ENCODE results near the gene UBAC2.
"Not testable (repeated sequence)": the region's sequence is repeated elsewhere in the genome, so short reads cannot be mapped to it uniquely, and the experiment has no call there.

Gene UBAC2

GRCh38 chr13:99383946-99384345 is 183.3 kb downstream of the UBAC2 start:
- DNase-seq = no peak

DNA sequence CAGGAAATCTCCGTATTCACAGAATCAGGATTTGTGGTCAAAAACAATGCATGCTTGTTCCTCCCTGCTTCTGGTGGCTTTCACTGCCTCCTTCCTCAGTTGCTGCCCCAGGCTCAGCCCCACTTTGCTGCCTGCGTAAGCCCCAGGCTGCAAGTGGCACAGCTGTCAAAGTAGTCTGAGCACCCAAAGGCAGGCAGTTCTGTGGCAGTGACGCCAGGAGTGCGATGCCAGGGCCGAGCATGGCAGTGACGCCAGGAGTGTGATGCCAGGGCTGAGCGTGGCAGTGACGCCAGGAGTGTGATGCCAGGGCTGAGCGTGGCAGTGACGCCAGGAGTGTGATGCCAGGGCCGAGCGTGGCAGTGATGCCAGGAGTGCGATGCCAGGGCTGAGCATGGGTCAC is 183.8 kb downstream of the UBAC2 start:
- DNase-seq = no peak

GRCh38 chr13:99385161-99385560 is 184.5 kb downstream of the UBAC2 start:
- no peak for DNase-seq

GRCh38 chr13:99385940-99386339 is 185.3 kb downstream of the UBAC2 start:
- no peak for DNase-seq

DNA sequence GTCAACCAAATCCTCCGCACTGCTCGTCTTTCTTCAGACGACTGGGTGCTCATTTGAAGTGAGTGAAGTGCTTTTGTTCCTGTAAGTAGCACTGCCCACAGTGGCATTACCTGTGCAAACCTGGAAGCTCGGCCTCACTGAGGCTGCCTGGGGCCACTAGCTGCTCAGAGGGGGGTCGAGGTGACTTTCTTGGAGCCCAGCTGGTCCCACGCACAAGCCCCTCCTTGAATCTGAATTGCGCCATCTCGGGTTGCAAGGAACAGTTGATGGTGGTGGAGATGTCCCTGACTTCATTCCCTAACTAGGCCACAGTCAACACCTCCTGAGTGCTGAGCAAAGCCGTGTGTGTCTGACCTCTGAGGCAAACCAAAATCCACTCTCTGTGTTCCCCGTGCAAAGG is 185.8 kb downstream of the UBAC2 start:
- no peak for DNase-seq

GRCh38 chr13:99386911-99387788 is 186.5 kb downstream of the UBAC2 start:
- DNase-seq = no peak

DNA sequence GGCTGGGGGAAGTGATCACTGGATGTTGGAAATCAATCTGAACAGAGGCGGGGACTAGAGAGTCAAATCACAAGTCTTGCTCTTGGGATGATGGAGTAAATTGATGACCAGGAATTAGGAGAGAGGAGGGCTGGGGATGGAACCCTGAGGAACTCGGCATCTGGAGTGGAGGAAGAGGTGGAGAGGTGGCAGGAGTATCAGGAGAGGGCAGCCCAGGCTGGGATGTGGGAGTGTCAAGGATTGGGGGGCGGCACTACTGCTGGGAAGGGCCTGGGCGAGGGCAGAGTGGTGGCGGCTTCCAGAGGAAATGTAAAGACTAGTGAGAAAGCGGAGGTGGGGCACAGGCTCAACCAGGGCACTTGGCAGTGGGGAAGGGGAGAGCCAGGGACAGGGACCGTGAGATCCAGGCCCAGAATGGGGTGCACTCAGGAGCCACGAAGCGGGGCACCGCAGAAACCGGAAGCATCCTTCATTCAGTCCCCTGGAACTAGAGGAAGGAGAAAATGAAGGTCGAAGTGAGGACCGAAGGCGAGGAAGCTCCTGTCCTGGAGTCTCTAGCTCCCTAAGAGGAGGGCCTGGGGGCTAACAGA is 187.8 kb downstream of the UBAC2 start:
- no peak for DNase-seq

DNA sequence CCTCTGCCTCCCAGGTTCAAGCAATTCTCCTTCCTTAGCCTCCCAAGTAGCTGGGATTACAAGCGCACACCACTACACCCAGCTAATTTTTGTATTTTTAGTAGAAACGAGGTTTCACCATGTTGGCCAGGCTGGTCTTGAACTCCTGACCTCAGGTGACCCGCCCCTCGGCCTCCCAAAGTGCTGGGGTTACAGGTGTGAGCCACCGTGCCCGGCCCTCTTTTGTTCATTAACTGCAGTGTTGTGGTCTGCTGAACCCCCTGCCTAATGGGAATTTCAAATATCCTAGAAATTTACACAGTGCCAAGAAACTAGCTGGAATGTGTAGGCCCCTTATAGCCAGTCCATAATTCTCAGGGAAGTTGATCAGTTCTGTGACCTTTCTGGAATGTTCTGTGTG is 188.4 kb downstream of the UBAC2 start:
- DNase-seq = not testable (repeated sequence)

DNA sequence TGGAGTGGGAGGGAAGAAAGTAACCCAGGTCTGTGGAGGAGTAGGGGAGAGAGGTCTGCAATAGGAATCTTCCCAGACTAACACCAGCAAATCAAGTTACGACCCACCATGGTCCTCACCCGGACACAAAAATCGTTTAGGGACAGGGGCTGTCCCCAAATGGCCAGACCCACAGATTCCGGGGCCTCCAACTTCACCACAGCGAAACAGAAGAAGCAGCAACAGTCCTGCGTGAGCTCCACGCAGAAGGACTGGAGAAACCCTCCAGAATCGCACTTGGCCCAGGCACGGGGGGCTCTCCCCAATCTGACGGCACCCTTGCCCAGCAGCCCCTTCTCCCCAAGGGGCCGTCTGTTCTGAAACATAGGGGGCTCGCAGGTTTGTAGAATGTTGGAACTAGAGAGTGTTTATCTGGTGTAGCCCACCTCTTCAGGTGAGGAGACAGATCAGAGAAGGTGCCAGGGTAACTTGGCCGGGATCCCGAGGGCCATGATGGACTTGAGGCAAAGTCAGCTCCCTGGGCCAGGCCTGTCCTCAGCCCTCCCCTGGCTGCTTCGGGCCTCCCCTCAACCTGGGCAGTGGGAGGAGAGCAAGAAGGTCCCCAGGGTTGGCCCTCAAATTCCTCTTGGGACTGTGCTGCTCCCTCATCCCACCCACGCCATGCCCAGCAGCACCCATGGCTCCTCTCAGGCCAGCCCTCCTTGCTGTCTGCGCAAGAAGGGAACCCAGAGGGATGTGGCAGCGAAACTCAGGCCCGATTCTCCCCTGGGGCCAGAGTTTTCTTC is 189.1 kb downstream of the UBAC2 start:
- DNase-seq = no peak

GRCh38 chr13:99390601-99391000 is 189.9 kb downstream of the UBAC2 start:
- no peak for DNase-seq

GRCh38 chr13:99391781-99392469 is 191.3 kb downstream of the UBAC2 start:
- DNase-seq = no peak

DNA sequence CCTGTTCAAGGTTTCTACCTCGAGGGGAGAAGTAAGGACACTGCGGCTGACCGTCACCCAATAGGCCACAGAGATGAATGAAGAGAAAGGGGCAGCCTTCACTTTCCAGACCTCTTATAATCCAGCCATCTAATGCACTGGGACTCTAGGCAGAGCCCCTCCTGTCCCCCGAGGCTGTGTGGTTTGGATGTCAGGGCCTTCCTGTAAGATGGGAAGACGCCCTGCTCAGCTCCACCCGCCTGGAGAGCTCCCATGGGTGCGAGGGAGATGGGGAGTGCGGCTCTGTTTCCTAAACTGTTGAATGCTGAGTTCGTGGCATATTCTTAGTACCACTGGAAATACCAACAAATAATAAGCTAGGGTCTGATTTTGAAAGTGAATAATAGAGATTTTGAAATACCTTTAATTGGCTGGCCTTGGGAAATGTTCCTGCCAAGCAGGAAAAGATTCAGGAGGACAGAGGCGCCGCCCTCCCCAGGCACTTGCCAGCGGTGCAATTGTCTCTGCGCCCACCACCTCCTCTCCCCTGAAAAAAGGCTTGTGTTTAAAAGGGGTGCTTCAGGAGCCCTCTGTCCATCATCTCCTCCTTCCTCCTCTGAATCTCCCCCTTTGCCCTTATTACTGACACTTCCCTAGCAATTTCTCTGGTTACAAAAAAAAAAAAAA is 191.9 kb downstream of the UBAC2 start:
- no peak for DNase-seq

DNA sequence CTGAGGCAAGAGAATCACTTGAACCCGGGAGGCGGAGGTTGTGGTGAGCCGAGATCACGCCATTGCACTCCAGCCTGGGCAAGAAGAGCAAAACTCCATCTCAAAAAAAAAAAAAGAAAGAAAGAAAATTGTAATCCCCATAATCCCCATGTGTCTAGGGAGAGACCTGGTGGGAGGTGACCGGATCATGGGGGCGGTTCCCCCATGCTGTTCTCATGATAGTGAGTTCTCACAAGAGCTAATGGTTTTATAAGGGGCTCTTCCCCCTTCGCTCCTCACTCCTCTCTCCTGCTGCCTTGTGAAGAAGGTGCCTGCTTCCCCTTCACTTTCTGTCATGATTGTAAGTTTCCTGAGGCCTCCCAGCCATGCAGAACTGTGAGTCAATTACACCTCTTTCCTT is 192.7 kb downstream of the UBAC2 start:
- not testable (repeated sequence) for DNase-seq

- no peak for DNase-seq
These were observed 193.4 kb downstream of the UBAC2 start for GRCh38 chr13:99393791-99394735.

DNA sequence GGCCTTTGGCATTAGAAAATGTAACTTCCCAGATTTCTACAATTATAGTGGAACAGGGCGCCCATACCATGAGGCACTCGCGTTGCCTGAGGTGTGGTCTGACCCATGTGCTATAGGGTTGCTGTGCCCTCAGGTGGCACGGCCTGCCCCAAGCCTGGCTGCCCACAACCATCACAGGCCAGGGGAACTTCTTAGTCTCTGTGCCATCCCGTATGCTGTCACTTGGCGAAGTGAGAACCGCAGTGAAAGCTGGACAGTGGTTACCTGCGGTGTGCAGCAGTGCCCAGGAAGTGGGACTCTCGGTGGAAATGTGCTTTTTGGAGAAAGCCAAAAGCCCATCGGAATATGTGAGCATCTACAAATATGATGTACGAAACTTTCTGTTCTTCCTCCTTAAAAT is 194.8 kb downstream of the UBAC2 start:
- no peak for DNase-seq

DNA sequence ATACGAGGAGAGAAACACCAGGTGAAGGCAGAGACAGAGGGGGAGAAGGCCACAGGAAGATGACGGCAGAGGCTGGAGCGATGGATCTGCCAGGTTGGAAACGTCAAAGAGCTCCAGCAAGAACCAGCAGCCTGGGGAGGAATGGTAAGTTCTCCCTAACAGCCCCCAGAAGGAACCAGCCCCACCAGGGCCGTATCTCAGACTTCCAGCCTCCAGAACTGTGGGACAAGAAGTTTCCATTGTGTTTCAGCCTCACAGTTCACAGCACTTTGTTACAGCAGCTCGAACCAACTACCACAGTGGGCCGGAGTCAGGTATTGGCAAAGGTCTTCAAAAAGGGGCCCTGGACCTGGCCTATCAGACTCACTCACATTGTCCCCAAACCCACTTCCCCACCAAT is 195.8 kb downstream of the UBAC2 start:
- no peak for DNase-seq

- DNase-seq = no peak
These were observed 197.4 kb downstream of the UBAC2 start for GRCh38 chr13:99398071-99398470.

GRCh38 chr13:99398916-99399622 is 198.4 kb downstream of the UBAC2 start:
- DNase-seq = no peak

- no peak for DNase-seq
These were observed 198.9 kb downstream of the UBAC2 start for GRCh38 chr13:99399623-99399974.

DNA sequence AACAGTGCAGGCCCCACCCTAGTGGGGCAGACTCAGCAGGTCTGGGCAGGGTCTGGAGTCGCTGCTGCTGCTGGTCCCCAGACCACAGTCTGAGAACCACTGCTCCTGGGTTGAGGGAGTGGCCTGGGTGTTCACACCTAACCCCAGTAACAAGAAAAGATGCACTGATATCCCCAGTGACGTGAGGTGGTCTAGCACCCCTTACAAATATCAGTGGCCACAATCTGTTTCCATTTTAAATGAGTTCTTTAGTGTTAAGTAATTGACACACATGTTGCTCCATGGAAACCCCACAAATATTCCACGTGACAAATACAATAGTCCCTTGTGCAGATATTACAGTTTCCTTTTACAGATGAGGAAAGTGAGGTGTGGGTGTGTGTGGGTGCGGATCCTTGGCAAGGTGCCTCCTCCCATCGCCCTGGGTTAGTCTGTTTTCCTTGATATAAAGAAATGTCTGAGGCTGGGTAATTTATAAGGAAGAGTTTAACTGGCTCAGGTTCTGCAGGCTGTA is 202.9 kb downstream of the UBAC2 start:
- DNase-seq = no peak

Measured in NCI-H1048 (cell line).